DOHH2 (cell line): ENCODE results near the gene TTLL7.

ENCODE experiments used
- EZH2phosphoT487 ChIP-seq: fragments of 200-600 bp; sonication (generic); IDR thresholded peaks from 2 replicates; pipeline ENCODE4 v1.6.1; 2017; ENCODE audit warnings: borderline replicate concordance, mild to moderate bottlenecking, antibody characterized with exemption, low read length, moderate library complexity, mixed read lengths
- TF ChIP-seq, protein P1 (sequence below): fragments of 200-600 bp; sonication (generic); IDR thresholded peaks from one replicate; pipeline ENCODE4 v1.5.1; 2014; ENCODE audit warnings: antibody characterized with exemption, mild to moderate bottlenecking, low read depth, low read length; ENCODE audit not compliant: poor library complexity, severe bottlenecking

DNA sequence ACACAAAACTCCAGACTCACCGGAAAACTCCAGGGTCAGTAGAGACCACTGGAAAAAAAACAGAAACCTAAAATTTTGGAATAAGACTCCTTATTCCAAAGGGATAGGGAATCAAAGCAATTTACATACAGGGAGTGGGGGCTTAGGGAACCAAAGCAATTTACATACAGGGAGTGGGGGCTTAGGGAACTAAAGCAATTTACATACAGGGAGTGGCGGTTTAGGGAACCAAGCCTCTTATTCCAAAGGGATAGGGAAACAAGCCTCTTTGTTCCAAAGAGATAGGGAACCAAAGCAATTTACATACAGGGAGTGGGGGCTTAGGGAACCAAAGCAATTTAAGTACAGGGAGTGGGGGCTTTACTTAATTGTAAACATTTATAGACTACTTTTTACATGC lies 28.4 kb upstream of the TTLL7 start:
- TF ChIP-seq, protein P1, sequence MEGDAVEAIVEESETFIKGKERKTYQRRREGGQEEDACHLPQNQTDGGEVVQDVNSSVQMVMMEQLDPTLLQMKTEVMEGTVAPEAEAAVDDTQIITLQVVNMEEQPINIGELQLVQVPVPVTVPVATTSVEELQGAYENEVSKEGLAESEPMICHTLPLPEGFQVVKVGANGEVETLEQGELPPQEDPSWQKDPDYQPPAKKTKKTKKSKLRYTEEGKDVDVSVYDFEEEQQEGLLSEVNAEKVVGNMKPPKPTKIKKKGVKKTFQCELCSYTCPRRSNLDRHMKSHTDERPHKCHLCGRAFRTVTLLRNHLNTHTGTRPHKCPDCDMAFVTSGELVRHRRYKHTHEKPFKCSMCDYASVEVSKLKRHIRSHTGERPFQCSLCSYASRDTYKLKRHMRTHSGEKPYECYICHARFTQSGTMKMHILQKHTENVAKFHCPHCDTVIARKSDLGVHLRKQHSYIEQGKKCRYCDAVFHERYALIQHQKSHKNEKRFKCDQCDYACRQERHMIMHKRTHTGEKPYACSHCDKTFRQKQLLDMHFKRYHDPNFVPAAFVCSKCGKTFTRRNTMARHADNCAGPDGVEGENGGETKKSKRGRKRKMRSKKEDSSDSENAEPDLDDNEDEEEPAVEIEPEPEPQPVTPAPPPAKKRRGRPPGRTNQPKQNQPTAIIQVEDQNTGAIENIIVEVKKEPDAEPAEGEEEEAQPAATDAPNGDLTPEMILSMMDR, result no peak
- TF ChIP-seq EZH2phosphoT487, result no peak
